OCI-LY1 (cell line): ENCODE results near the gene WNT16.

Experiments used
- EZH2 ChIP-seq: fragments of 200-600 bp; sonication (generic), shearing (Covaris generic); IDR thresholded peaks from 2 replicates; pipeline ENCODE4 v1.8.0; 2017; ENCODE audit warnings: borderline replicate concordance, mixed run types, mild to moderate bottlenecking, antibody characterized with exemption, low read length, moderate library complexity, mixed read lengths
- TF ChIP-seq, protein P1 (sequence below): fragments of 200-600 bp; sonication (generic), shearing (Covaris generic); IDR thresholded peaks from 2 replicates; pipeline ENCODE4 v1.5.1; 2017; ENCODE audit warnings: mild to moderate bottlenecking, antibody characterized with exemption, low read length, moderate library complexity, mixed read lengths

DNA sequence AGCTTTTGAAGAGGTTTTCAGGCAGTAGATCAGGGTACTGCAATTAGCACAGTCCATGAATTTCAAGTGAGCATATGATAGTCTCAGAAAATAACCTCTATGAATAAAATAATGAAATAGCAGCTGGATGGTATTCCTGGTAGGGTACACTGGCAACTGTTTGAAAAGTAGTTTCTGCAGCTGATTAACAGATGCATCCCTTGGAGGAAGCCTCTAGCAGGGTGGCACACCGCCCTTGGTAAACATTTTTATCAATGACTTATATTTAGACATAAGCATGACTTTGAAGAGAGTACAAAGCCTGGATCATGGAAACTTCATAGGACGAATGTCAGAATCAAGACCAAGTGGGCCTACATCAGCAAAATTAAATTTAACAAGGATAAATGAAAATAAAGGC lies 26.8 kb downstream of the WNT16 start:
- TF ChIP-seq, protein P1, sequence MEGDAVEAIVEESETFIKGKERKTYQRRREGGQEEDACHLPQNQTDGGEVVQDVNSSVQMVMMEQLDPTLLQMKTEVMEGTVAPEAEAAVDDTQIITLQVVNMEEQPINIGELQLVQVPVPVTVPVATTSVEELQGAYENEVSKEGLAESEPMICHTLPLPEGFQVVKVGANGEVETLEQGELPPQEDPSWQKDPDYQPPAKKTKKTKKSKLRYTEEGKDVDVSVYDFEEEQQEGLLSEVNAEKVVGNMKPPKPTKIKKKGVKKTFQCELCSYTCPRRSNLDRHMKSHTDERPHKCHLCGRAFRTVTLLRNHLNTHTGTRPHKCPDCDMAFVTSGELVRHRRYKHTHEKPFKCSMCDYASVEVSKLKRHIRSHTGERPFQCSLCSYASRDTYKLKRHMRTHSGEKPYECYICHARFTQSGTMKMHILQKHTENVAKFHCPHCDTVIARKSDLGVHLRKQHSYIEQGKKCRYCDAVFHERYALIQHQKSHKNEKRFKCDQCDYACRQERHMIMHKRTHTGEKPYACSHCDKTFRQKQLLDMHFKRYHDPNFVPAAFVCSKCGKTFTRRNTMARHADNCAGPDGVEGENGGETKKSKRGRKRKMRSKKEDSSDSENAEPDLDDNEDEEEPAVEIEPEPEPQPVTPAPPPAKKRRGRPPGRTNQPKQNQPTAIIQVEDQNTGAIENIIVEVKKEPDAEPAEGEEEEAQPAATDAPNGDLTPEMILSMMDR = no peak
- no peak for TF ChIP-seq EZH2
